GM19099 (cell line): ENCODE results near the gene ALDH16A1.

ENCODE experiments used
- POLR2A ChIP-seq: IDR thresholded peaks from 3 replicates; pipeline ENCODE4 v1.6.1; 2011; ENCODE audit warnings: low read depth; ENCODE audit not compliant: insufficient read length; ENCODE audit errors: extremely low read depth

Gene ALDH16A1

DNA sequence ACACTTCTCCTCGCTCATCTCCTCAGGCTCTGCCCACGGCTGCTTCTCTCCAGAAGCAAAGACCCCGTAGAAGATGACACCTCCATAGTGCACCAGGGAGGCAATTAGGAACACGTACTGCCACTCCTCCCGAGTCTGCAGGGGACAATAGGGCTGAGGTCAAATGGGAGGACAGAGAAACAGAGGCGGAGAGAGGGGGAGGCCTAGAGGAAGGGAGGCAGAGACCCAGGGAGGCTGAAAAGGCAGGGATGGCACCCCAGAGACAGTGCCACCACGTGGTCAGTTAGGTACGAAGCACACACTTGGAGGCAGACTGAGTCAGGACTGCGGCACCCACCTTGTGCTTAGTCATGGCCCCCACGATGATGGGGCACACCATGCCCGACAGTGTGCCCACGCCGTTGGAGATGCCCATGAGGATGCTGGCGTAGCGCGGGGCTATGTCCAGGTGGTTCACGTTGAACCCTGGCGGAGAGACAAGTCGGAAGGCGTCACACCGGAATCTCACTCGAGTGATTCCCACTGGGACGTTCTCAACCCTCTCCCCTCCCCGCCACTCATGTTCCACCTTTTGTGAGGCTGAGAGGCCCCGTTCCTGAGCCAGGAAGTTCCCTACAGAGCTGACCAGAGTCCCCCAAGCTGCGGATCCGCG, 22.2 kb upstream of the ALDH16A1 start:
- TF ChIP-seq POLR2A: no peak

DNA sequence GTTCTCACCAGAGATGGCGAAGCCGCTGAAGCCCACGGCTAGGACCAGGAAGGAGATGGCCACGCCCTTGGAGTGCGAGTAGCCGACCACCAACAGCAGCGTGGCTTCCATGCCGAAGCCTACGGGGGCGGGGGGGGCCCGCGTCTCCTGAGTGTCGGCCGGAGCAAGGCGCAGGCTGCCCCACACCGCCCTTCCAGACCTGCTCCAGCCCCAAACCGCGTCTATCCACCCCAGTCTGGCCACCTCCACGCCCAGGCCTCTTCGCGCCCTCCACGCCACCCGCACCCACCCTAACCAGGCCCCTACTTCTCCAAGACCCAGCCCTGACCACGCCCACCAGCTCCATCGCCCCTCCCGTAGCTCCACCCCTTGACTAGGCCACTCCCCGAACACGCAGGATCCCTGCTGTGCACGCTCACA, 21.7 kb upstream of the ALDH16A1 start:
- no peak for TF ChIP-seq POLR2A

DNA sequence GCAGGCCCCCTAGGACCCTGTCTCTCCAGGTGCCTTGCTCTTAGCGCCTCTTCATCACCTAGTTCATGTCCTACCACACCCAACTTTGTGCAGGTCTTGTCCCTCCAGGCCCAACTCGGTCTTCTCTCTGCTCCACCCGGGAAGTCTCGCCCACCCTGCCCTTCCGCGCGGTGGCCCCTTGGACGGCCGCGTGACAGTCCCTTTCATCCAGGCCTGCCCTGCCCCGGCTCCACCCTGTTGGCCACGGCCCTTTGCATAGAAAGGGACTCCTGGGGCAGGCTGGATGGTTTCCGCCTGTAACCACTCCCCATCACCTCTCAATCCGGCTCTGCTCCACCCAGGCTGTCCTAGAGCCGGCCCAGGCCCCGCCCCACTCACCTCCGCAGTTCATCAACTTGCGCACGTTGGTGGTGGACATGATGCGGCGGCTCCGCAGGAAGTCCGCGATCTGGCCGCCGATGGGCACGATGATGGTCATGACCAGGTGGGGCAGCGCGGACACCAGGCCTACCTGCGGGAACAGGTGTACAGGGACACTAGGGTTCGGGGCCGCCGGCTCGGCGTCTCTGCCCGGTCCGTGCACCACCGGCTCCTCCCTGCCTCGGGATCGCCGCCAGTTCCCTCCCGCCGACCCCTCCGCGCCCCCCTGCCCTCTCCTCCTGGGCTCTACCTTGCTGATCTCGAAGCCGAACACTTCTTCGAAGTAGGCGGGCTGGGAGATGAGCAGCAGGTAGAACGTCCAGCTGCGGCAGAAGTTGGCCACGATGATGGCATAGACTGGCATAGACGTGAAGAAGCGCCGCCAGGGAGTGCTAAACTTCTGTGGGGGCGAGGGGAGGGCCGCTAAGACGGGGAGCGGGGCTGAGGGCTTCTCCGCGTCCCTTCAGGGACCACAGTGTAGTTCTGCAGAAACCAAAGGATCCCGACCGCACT, 20.6 kb upstream of the ALDH16A1 start:
- TF ChIP-seq POLR2A: no peak

DNA sequence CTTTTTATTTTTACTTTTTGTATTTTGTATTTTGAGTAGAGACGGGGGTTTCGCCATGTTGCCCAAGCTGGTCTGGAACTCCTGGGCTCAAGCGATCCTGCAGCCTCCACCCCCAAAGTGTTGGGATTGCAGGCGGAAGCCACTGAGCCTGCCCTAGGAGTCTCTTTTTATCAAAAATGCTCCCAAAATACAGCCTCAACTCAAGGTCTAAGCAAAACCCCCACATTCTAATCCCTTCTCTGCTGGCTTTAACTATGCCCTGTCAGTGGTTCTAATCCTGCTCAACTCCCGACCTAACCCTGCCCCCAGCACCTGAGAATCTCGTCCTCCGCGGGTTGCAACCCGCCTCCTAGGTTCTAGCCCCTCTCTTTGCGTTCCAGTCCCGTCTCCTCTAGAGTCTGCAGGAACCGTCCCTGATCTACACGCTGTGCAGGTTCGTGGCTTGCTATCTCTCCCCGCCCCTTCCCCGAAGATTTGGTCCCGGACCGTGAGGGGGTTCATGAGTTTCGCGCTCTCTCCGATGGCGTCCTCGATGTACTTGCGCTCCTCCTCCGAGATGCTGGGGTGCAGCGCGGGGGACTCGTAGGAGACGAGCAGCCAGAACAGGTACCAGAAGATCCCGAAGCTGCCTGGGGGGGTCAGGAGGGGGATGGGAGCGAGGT, 19.7 kb upstream of the ALDH16A1 start:
- no peak for TF ChIP-seq POLR2A

GRCh38 chr19:49434907-49435583, 18.0 kb upstream of the ALDH16A1 start:
- TF ChIP-seq POLR2A: no peak

DNA sequence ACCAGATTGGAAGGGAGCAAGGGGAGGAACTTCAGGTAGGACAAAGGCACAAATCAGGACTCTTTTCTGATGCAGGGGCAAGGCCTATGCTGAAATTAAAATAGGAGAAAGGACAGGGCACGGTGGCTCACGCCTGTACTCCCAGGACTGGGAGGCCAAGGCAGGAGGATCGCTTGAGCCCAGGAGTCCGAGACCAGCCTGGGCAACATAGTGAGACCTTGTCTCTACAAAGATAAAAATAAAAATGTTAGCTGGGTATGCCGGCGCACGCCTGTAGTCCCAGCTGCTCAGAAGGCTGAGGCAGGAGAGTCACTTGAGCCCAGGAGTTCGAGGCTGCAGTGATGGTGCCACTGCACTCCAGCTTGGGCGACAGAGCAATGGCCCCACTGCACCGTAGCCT, 17.4 kb upstream of the ALDH16A1 start:
- no peak for TF ChIP-seq POLR2A

- TF ChIP-seq POLR2A: no peak
Measured at GRCh38 chr19:49436381-49437017, 16.5 kb upstream of the ALDH16A1 start.

DNA sequence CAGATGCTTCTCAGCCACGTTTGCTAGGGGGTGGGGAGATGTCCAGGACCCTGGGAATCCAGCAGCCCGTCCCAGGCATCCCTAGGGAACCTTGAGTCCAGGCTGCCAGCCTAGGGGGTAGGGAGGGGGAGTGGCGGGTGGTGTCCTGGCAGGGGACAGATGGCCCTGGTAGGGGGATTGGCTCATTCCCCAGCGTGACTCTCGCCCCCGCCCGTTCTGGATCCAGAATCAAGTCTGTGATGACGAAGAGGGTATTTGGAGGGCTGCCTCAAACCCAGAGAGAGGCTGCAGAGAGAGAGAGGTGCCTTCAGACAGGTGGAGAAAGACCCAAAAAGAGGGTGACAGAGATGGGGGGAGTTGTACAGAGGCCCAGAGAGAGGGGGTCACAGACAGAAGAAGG, 15.8 kb upstream of the ALDH16A1 start:
- no peak for TF ChIP-seq POLR2A

- no peak for TF ChIP-seq POLR2A
Measured at GRCh38 chr19:49438261-49438660, 14.8 kb upstream of the ALDH16A1 start.

DNA sequence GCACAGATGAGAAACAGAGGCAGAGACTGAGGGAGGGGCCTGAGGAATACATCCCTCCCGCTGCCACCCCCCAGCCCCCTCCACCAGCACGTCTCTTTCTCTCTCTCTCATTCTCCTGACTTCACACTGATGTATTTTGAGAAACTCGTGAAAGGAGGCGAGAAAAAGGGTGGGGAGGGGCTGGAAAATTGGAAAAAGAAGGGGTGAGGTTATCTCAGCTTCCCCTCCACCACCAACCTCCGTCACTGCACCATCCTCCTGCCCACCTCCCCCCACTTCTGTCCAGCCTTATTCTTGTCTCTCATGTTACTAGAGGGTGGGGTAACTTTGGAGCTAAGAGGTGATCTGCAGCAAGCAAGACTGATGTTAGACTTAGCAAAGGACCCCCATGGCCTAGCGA, 13.2 kb upstream of the ALDH16A1 start:
- no peak for TF ChIP-seq POLR2A

DNA sequence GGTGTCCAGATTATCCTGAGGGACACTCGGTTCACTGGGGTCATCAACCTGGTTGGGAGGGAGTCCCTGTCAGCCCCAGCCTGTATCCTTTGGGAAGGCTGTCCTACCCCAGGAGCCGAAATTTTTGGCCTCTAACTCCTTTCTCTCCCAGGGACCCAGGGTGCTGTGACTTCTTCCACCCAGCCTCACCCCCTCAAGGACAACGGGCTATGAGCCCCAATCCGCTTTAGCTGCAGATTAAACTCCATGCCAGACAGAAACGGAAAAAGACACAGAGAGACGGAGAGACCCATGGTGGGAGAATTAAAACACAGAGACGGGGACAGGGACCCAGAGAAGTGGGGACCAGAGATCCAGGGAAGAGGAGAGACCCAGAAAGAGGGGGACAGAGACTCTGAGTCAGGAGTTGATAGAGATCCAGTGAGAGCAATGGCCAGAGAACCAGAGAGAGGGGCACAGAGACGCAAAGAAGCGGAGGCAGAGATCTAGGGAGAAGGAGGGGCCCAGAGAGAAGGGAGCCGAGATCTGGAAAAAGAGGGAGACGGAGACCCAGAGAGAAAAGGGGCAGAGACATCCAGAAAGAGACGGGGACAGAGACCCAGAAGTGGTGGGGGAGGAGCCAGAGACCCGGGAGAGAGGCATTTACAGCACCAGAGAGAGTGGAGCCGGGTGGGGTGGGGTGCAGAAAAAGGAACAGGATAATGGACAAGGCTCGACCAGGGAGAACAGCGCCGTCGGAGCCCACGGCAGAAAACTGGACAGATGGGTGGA, 12.4 kb upstream of the ALDH16A1 start:
- TF ChIP-seq POLR2A: no peak

GRCh38 chr19:49441210-49441959, 11.6 kb upstream of the ALDH16A1 start, which contains the start of gene SLC17A7:
Gene SLC17A7 (minus strand): TSS chr19:49441527. CDS start chr19:49441379, 148 bp downstream.
- TF ChIP-seq POLR2A: no peak

GRCh38 chr19:49441960-49442350, 11.1 kb upstream of the ALDH16A1 start:
- TF ChIP-seq POLR2A: no peak
